Omental fat pad (tissue), 4 donors: ENCODE measurements around the gene PDIA4. TPM values are rescaled to one million over a fixed set of nuclear protein-coding genes. Genes with fewer than 3 reads are reported as not detected.

Experiments used
- ATAC-seq: fragments of 150-250 bp; one replicate; pipeline ENCODE4 v1.9.1; 2016; ENCODE audit warnings: mild to moderate bottlenecking, moderate library complexity; ENCODE audit not compliant: low FRiP score
- DNase-seq: peaks from one replicate; pipeline ENCODE4 v3.0.0-alpha.2; 2019; ENCODE audit warnings: low spot score
- total RNA-seq, 4 donors: library from RNA; depleted of rRNA; stranded (reverse); fragments of >200 nt; gene quantifications; one replicate each; pipeline ENCODE4 v1.1.0, GENCODE V29; 2016
- TF ChIP-seq, protein P1 (sequence below), 3 donors: fragments of 450-650 bp; IDR thresholded peaks; one replicate each; pipeline ENCODE4 v1.5.1; 2016 to 2017; ENCODE audit warnings: antibody characterized with exemption in 3 of 3, mild to moderate bottlenecking in 3 of 3, moderate library complexity in 2 of 3

PDIA4 gene
- total RNA-seq, 4 donors from 2014 or later, result 57.1 to 114 (median 74.0) TPM

DNA sequence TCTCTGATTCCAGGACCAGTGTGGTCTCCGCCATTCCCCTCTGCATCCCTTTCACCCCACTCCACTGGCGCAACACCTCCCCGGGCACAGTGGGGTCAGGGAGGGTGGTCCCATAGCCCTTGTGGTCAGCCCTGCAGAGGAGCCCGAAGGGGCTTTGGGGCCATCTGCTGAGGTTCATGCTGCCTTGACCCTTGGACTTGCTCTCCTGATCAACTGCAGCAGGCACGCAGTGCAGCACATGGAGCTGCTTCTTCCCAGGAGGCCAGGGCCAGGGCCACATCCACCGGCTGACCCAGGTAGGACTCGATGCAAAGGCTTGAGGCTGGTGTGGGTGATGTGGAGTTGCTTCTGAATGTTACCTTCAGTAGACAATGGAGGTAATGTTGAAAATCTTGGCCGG, 35.1 kb downstream of the PDIA4 start:
- ATAC-seq (no peak), DNase-seq (no peak)
- TF ChIP-seq, protein P1, sequence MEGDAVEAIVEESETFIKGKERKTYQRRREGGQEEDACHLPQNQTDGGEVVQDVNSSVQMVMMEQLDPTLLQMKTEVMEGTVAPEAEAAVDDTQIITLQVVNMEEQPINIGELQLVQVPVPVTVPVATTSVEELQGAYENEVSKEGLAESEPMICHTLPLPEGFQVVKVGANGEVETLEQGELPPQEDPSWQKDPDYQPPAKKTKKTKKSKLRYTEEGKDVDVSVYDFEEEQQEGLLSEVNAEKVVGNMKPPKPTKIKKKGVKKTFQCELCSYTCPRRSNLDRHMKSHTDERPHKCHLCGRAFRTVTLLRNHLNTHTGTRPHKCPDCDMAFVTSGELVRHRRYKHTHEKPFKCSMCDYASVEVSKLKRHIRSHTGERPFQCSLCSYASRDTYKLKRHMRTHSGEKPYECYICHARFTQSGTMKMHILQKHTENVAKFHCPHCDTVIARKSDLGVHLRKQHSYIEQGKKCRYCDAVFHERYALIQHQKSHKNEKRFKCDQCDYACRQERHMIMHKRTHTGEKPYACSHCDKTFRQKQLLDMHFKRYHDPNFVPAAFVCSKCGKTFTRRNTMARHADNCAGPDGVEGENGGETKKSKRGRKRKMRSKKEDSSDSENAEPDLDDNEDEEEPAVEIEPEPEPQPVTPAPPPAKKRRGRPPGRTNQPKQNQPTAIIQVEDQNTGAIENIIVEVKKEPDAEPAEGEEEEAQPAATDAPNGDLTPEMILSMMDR (IDR thresholded peaks at IDR 0.05), result no peak

DNA sequence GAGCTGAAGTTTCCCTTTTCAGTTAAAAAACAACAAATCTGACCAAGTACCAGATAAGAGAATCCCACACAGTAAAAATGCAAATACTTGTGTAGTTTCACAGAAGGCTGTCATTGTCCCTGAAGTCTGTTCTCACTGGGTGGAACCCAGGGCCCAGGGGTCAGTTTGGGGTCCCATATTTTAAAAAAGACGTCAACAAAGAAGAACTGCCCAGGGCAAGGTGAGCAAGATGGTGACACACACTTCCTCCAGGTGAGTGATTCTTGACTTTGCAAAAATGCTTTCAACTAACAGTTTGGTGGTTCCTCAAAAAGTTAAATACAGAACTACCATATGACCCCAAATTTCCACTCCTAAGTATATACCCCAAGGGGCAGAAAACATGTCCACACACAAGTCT, 36.8 kb downstream of the PDIA4 start:
- TF ChIP-seq, protein P1 (IDR thresholded peaks at IDR 0.05), result no peak
- DNase-seq, result no peak
- ATAC-seq, result no peak

DNA sequence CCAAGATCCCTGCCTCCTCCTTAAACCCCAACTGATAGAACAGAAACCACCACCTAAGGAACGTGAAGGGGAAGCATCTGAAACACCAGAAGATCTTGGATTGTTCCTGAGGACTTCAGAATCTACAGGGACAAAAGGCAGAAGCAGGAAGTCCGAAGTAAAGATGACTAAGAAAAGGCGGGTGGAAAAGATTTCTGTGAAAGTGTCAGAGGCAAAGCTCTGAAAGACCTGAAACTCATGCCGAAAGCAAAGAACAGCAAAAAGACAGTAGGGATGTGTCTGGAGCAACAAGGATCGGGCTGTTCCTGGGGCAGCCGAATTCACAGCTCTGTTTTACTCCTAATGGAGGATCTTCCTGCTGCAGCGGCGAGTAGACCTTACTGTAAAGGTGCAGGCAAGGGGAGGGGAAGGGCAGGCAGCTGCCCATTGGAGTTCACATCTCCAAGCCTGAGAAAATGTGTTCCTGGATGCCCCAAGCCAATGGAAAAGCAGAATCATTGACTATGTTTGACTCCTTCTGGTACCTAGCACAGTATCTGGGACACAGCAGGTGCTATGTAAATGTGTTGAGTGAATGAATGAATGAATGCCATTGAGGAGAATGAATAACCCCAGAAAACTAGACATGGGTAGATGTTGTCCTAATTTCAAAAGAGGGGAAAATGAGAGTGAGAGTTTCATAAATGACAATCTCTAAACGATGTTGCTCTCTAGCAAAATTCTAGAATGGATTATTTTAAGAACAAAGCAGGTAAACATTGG, 40.4 kb downstream of the PDIA4 start:
- DNase-seq (no peak), ATAC-seq (peak; percentile 11)
- TF ChIP-seq, protein P1 (IDR thresholded peaks at IDR 0.05), result no peak

DNA sequence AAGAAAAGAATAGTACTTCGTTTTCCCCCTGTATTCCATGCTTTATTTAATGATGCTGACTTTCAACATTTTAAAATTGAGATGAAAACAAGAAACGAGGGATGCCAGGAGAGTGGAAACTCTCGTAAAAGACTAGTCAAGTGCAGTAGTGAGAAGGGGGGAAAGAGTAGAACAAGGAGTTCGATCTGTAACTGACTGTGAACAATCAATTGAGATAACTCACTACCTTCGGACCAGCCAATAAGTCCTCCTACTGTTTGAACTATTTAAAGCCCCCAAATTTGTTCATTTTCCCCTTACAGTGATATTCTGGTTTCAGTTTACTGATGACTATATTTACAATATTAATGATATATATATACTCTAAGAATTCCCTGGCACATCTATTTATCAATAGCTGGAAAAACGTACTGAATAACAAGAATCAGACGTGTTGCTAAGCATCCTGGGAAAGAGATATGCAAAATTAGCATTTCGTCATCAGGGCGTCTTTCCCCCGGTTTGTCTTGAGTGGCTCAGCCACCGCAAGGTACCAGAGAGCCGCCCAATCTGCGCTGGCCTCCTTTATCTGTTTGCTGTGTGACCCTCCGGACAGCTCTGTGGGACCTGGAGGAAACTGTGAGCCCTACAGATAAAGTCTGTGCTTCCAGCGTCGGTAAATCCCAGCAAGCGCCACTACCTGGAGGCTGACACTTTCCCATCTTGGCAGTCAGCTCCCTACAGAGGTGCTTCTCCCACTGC, 41.1 kb downstream of the PDIA4 start:
- DNase-seq, result peak; percentile 62
- TF ChIP-seq, protein P1 (IDR thresholded peaks at IDR 0.05), result no peak
- ATAC-seq, result peak; percentile 93

DNA sequence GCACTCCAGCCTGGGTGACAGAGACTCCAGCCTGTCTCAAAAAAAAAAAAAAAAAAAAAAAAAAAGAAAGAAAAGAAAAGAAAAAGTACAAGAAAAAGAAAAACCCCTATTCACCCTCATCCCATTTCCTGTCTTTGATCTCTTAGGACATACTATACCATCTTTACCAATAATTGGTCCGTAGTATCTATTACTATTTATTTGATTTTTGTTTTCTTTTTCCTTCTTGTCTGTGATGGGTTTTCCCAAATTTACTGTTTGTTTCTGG, 41.6 kb downstream of the PDIA4 start:
- DNase-seq (no peak), ATAC-seq (no peak)
- TF ChIP-seq, protein P1 (IDR thresholded peaks at IDR 0.05), result no peak

DNA sequence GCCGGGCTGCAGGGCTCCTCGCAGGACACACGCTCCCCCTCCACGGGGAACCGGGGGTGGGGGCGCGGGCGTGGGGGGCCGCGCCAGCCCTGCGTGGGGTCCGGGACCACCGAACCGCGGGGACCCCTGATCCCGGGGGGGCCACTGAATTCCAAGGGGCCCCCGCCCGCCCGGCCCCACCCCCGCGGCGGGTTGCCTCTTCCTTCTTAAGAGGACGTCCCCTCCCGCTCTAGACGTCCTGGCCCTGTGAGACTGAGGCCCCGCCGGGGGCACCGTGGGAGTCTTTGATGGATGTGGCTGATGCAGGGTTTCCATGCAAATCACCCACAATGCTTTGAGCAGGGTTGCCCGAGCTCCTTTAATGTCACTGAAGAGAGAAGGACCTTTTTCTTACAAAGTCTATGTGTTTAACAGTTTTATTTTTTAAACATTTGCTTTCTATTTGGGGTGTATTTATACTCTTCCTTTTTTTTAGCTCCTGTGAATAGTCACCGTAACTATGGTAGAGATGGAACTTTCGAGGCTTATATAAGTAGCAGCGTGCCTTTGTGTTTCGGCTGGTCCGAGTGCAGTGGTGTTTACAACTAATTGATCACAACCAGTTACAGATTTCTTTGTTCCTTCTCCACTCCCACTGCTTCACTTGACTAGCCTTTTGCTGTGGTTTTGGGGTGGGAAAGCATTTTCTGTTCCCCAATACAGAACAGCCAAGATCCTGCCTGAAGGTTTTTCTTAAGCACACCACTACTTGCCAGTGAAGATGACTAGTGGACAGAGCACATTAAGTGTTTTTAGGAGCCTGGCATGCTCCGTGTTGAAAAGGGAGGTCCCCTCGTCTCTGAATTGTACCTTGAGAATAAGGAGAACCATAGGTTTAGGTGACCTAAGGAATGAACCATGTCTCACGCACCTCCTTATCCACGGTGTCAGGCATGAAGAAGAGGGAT, 44.8 kb downstream of the PDIA4 start:
- peak; percentile 38 for ATAC-seq

More for the DNA sequence above, 44.8 kb downstream of the PDIA4 start:
- TF ChIP-seq, protein P1 (IDR thresholded peaks at IDR 0.05), result no peak
- DNase-seq, result no peak
